Measurements from ENCODE around the gene GATAD2A.
"Not testable (repeated sequence)": the region's sequence is repeated elsewhere in the genome, so short reads cannot be mapped to it uniquely, and the experiment has no call there.

The GATAD2A gene

GRCh38 chr19:19404879-19405860, at the start of gene GATAD2A:
GATAD2A (plus strand) TSS chr19:19405675; CDS start chr19:19465346, 59,671 bp downstream.
- FAIRE-seq: no peak

- FAIRE-seq: no peak
Measured at GRCh38 chr19:19356500-19356899, 49.0 kb upstream of the GATAD2A start.

GRCh38 chr19:19356901-19357566, 48.4 kb upstream of the GATAD2A start:
- FAIRE-seq: no peak

GRCh38 chr19:19361075-19361594, 44.3 kb upstream of the GATAD2A start:
- peak; percentile 78 for FAIRE-seq

- no peak for FAIRE-seq
Measured at GRCh38 chr19:19362075-19362474, 43.4 kb upstream of the GATAD2A start.

- FAIRE-seq: peak; percentile 89
Measured at GRCh38 chr19:19366434-19367396, 38.8 kb upstream of the GATAD2A start.

GRCh38 chr19:19368087-19368486, 37.4 kb upstream of the GATAD2A start:
- FAIRE-seq: no peak

GRCh38 chr19:19371059-19371458, 34.4 kb upstream of the GATAD2A start:
- no peak for FAIRE-seq

GRCh38 chr19:19372656-19373416, 32.6 kb upstream of the GATAD2A start:
- no peak for FAIRE-seq

- no peak for FAIRE-seq
Measured at GRCh38 chr19:19379527-19379926, 25.9 kb upstream of the GATAD2A start.

- FAIRE-seq: not testable (repeated sequence)
Measured at GRCh38 chr19:19380316-19380715, 25.2 kb upstream of the GATAD2A start.

GRCh38 chr19:19381007-19381926, 24.2 kb upstream of the GATAD2A start:
- no peak for FAIRE-seq

GRCh38 chr19:19382118-19382517, 23.4 kb upstream of the GATAD2A start:
- FAIRE-seq: no peak

- FAIRE-seq: no peak
Measured at GRCh38 chr19:19384486-19384885, 21.0 kb upstream of the GATAD2A start.

- peak; percentile 98 for FAIRE-seq
Measured at GRCh38 chr19:19385131-19385895, 20.2 kb upstream of the GATAD2A start.

- no peak for FAIRE-seq
Measured at GRCh38 chr19:19385896-19386869, 19.3 kb upstream of the GATAD2A start.

- no peak for FAIRE-seq
Measured at GRCh38 chr19:19387108-19387507, 18.4 kb upstream of the GATAD2A start.

Data from G401.6 (cell line).